Measurements from ENCODE around the gene SMURF2. TPM values are rescaled to one million over a fixed set of nuclear protein-coding genes. Genes with fewer than 3 reads are reported as not detected.

SMURF2 gene
- total and polyA plus RNA-seq, 9 of the 15 experiments (the other 6 are each of a cell fraction or from before 2014, with no cell fraction given): 3.8 to 22.0 (median 14.8) TPM

GRCh38 chr17:64509179-64509578 lies 152.9 kb downstream of the SMURF2 start:
- no TSS peak for BruUV-seq (replicated peaks)
- TF ChIP-seq ZNF830 (CRISPR knock-in tag; IDR thresholded peaks at IDR 0.05): no peak
- TF ChIP-seq SPI1 (IDR thresholded peaks at IDR 0.05; ENCODE audit: borderline replicate concordance, low read depth, low read length): no peak
- TF ChIP-seq POLR2A (conservative IDR thresholded peaks at IDR 0.05): 0 out of 2 replicates have a peak, but pooled peaks have one; percentile 16
- no peak for TF ChIP-seq CHD1 (IDR thresholded peaks at IDR 0.05; ENCODE audit: low read length)
- no peak for TF ChIP-seq NCOA1 (IDR thresholded peaks at IDR 0.05; ENCODE audit: low read depth)
- TF ChIP-seq KDM1A (IDR thresholded peaks at IDR 0.05): no peak
- no peak for TF ChIP-seq CTCF (IDR thresholded peaks at IDR 0.05 in 2 of 3, conservative IDR thresholded peaks at IDR 0.05 in 1 of 3; ENCODE audit: insufficient read depth in 2 of 3, low read depth in 1 of 3, low read length in 3 of 3)
- peak; percentile 40; the same call in 1 of the 2 replicates for TF ChIP-seq NFIC (IDR thresholded peaks at IDR 0.05)
- Histone ChIP-seq H3K9ac (ENCODE audit: insufficient read depth in 1 of 2, low read depth in 2 of 2, low read length in 2 of 2) (no peak overlapping the region), H4K20me1 (replicated peaks; ENCODE audit: control insufficient read depth, insufficient read depth, low read length) (peaks cover 23% of the 10 kb centered on the region), H3K27me3 (ENCODE audit: control insufficient read depth in 2 of 2, insufficient read depth in 2 of 2, low read length in 2 of 2) (no peaks in the 10 kb centered on the region), H3K27ac (ENCODE audit: extremely low read depth, low read depth, low read length) (no peak overlapping the region), H3K4me1 (replicated peaks in 1 of 2; ENCODE audit: control insufficient read depth in 2 of 2, insufficient read depth in 2 of 2, low read length in 2 of 2) (peaks cover 4 to 10% of the 10 kb centered on the region in 2 experiments; a peak in 3 of 5 replicates), H2AFZ (ENCODE audit: low read depth, low read length) (no peak overlapping the region), H3K9me3 (replicated peaks; ENCODE audit: control insufficient read depth, insufficient read depth, low read depth, low read length) (no peaks in the 10 kb centered on the region), H3K4me2 (ENCODE audit: insufficient read depth, low read length) (no peak overlapping the region), H3K9me1 (ENCODE audit: control insufficient read depth, insufficient read depth, low read length) (no peaks in the 10 kb centered on the region), H3K79me2 (ENCODE audit: control insufficient read depth, insufficient read depth, low read length) (peaks cover 73% of the 10 kb centered on the region), H3K36me3 (ENCODE audit: control insufficient read depth, insufficient read depth, low read length) (peaks cover 73% of the 10 kb centered on the region), H3K4me3 (no peak overlapping the region)
- DNase-seq (ENCODE audit: extremely low read depth in 1 of 4, low spot score in 3 of 4) (no peak), FAIRE-seq (no peak), ATAC-seq (no peak)
- WGBS (ENCODE audit: insufficient coverage, low coverage, missing lambda C conversion rate): 92% methylated on average over 6 of the region's 6 CpGs
- ChIA-PET POLR2A (interaction anchor here (1.0 kb wide), 1 partner anchor 10 kb away, joined by 3 read pairs; no protein-coding TSS in a partner anchor), CTCF (ENCODE audit: low intra/inter-chr PET ratio) (no interaction called here)
- intact Hi-C loops (cut with micrococcal nuclease) (loop anchor here (5.0 to 10.0 kb wide), 2 partner anchors 88 to 226 kb away; no protein-coding TSS in a partner anchor), in situ Hi-C loops (cut with MboI) (no loop called here)

Measured in K562 (cell line).